DMS 273 (cell line): Measurements from ENCODE around the gene CAMK4.
"Not testable (repeated sequence)": the region's sequence is repeated elsewhere in the genome, so short reads cannot be mapped to it uniquely, and the experiment has no call there.

ENCODE experiments used
- DNase-seq: peaks from one replicate; lab custom pipeline; 2025; ENCODE audit not compliant: unreplicated experiment; lab: John Stamatoyannopoulos, UW

Gene CAMK4

DNA sequence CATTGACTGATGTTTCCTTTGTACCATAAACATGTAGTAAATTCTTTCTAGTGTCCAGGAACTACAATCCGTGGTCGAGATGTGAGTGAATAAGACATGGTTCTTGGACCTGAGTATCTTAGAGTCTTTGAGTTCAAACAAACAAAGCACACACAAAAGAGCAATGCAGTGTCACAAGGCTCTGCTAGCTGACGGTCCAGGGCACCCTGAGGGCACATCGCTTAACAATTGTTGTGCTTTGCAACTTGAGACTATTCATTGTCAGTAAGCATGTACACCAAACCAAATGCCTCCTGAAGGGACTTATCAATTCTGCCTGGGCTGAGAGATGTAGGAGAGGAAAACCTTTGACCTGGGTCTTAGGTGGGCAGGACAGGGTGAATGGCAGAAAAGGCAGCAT lies 84.8 kb downstream of the CAMK4 start:
- DNase-seq, result peak; percentile 12

DNA sequence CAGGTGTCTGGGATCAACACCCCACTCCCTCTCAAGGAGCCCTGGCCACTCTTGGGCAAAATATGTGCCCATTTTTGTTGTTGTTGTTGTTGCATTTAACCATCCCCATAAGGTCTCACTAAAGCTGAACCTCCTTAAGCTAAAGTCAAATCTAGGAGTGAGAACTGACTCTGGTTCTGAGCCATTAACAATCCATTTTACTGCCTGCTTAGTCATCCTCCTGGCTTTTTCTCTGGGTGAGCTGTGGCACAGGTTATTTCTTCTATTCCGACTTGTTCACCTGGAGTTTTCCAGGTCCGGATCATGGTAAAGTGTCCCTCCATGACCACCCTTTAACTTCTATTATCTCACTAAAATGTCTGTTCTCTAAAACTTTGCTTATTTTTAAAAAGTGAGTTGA lies 85.2 kb downstream of the CAMK4 start:
- DNase-seq, result no peak

DNA sequence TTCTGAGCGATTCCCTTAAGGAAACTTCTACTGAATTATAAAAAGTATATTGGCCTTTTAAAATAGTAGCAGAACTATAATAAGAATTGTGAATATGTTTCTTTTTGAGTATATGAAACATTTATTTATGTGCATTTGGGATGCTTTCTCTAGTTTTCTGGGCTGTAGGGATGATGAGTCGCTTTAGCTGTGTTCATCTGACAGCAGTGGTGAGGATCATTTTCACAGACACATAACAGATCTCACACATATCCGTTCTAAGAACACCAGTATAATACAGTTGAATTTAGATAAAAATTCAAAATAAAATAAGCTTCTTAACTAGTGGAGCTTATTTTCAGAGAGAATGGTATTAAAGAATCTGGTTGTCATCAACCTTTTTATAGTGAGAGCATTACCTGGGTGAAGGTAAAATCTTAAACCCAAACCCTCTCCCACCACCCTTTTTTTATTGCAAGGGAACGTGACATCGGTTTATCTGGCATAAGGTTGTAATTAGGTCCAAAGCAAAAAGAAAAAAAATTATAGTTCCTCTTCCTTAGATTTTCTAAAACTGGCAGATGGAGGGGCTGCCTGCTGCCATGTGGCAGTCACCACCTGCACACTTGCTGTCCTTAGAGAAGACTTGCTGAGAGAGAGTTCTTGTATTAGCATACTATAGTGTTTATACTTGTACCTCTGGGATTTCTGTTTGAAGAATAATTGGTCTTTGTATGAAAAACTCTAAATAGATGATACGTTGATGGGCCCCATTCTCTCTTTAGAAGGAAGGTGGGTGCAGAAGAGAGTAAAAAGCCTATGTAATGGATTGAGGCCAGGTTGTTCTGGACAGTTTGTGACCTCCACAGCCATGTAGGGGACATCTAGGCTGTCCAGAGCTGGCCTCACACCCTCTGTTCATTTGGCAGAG lies 86.8 kb downstream of the CAMK4 start:
- peak; percentile 76 for DNase-seq

DNA sequence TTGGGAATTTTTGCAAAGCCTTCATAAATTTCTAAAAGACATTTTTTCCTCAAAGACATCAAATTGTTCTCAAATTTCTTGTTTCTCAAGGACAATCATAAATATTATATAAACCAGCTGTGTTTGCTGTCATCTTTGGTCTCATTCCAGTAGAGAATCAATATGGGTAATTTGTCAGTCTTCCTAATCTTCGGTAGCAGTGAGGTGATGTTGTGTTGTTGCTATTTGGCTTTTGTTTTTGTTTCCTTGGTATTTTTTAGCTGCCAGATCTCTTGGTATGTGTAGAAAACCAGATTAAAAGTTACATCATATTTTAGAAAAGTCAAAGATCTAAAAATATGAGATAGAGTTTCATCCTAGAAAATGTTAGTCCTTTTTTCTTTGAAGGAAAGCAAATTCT lies 87.5 kb downstream of the CAMK4 start:
- no peak for DNase-seq

DNA sequence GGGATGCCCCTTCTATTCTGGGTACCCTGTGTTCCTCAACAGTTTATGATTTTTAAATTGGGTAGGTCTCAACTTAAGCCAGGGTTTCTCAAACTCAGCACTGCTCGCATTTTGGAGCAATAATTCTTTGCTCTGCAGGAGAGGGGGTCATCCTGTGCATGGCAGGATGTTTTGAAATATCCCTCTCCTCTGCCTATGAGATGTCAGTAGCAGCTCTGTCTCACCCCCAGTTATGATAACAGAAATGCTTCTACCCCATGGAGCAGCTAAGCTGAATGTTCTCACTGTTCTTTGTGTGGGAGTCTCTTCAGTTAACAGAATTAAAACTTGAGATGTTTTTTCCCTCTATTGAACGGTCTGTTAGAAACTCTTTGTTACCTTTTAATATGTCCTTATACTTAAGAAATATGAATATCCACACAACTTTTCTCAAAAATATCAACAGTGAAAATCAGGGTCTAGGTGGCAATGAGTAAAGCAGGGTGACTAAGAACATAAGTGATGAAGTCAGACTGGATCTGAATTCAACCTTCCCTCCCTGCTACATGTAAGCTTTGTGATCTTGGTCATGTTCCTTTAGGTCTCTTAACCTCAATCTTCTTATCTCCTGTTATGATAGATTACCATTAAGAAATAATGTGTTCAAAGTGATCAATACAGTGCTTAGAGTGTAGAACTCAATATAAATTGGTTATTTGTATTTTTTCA lies 89.0 kb downstream of the CAMK4 start:
- no peak for DNase-seq

DNA sequence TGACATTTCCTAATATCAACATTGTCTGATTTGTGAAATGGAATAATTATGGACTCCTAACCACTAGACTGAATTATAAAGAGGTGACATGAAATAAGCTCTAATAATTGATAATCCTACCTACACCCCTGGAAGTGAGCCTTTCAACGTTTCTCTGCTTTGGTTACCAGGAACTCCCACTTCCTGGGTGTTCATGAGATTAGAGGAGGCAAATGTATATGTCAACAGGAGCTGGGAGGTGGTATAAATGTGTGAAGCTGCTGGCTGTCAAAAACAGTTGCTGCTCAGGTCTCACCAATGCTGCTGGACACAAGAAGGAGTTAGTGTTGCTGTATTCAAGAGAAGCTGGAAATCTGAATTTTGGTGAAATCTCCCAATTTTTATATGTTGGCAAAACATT lies 96.8 kb downstream of the CAMK4 start:
- DNase-seq, result peak; percentile 25

DNA sequence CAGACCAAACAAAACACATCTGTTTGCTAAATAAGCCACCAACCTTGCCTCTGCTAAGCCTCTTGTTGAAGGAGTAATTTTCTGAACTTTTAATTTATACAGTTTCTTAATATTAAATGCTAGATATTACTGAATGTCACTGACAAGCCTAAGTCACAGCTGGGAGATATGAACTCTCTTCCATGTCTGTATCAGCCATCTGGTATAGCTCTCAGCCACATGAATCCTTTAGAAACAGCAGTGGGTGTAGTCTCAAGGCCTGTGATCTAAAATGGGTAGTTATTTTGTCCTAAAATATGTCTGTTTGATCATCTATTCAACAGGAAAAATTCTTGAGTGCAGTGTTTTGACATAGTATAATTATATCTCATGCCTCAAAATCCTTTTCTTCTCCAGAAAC lies 97.2 kb downstream of the CAMK4 start:
- peak; percentile 49 for DNase-seq

DNA sequence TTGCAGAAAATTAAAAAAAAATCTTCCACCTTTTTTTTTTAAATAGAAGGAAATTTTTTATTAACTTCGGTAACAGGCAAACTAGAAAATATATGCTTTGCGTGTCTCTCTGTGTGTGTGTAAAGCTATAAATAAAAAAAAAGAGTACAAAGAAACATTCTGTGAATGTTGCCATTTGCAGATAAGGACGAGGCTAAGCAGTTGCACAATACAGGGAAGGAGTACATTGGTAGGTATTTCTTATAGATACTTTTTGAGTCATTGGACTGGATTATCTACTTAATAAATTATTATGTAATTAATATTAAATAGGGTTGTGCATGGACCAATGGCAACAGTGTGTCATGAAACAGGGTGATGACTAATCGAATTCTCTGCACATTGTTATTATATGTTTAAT lies 102.4 kb downstream of the CAMK4 start:
- DNase-seq, result no peak

DNA sequence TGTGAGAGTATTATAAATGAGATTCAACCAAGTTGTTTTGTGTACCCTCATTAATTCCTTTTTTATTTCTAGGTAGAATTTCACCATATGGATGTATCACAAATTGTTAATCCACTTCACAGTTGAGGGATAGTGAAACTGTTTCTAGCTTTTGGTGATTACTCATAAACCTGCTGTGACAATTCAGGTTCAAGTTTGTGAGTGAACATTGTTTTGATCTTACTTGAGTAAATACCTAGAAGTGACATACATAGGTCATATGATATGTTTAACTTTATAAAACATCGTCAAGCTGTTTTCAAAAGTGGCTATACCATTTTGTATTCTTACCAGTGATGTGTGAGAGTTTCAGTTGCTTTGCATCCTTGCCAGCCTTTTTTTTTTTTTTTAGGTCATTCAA lies 112.9 kb downstream of the CAMK4 start:
- peak; percentile 66 for DNase-seq

DNA sequence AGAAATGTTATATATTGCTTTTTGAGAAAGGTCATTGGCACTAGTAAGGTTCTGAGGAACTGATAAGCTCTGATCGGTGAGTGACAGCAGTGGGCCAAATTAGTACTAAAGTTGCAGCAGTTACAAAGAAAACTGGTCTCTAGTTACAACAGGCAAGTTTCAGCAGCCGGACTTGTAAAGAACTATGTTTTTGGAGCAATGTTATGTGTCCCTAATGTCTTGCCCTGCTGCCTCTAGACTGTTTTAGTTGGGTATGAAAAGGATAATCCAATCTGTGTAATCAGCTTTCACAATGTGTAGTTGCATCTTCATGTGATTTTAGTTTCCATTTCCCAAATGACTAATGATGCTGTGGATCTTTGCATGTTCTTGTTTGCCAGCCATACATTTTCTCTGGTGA lies 113.5 kb downstream of the CAMK4 start:
- peak; percentile 65 for DNase-seq

DNA sequence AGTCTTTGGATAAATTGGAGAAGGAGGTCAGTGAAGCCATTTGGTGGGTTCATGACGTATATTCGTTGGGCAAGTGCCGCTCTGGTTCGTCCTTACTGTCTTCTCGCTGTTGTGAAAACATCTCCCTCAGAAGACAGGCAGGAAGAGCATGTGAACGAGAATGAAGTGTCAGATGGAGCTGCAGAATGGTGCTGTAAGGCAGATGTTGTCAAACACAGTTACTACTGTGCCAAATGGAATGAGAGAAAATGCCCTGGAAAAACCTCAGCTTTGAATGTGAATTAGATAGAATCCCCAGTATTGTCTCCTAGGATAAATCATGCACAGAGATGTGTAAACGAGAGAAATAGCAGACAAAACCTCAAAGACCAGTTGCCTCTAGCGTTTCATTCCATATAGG lies 121.5 kb downstream of the CAMK4 start:
- DNase-seq, result peak; percentile 62

DNA sequence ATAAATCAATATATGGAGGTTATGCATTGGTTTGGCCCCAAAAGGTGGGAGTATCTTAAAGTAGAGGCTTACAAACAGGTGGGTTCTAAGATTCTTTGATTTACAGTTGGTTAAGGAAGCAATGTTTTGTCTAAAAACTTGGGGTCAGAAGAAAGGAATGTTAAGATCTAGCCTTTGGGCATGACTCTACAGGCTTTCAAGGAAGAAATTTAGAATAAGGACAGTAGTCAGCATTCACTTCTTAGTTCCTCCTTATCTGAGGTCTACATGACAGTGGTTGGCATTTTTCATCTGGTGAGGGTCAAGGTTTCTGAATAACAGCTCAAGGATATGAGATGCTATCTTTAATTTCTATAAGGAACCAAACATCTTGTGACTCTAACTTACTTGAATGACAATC lies 122.8 kb downstream of the CAMK4 start:
- DNase-seq, result no peak

DNA sequence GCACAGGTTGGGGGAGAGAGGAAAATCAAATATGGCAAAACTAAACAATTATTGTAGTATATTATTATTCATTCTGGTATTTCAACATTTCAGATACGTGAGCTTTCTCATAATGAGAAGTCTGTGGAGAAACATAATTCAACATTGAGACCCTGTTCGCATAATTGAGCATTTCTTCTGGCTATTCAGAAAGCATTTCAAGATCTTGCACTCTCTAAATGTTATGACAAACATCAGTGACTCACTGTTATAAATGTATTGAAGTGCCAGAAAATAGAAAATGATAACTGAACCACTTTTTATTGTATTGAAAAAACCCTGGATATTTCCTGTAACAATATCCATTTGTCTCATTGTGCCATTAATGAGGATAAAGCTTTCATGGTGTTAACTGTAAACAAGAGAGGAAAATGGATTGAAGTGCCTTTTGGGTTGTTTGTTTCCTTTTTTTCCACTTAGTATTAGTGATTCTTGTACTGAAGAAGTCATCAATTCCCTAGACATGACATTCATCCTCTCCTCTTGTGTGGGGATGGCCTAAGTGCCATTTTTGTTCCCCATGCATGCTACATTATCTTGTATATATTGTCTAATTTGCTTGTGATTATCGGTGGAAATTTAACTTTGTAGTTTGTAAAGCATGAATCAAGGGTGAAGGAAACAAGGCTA lies 124.6 kb downstream of the CAMK4 start:
- DNase-seq, result no peak

DNA sequence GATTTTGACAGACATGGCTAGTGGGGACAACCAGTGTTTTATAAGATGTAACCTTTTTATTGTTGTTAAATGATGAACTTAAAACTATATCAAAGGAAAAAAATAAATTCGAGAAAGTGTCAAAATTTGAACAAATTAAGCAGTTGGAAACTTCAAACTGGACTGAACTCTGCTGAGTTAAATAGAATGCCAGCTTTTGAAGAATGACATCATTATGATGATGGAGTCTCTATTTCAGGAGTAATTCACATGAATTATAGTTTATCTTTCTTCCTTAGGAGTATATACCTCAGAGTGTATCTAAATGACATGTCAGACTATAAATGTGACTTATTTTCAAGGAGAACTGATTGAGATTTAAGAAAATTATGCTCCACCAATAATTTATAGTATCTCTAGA lies 125.2 kb downstream of the CAMK4 start:
- DNase-seq, result no peak

DNA sequence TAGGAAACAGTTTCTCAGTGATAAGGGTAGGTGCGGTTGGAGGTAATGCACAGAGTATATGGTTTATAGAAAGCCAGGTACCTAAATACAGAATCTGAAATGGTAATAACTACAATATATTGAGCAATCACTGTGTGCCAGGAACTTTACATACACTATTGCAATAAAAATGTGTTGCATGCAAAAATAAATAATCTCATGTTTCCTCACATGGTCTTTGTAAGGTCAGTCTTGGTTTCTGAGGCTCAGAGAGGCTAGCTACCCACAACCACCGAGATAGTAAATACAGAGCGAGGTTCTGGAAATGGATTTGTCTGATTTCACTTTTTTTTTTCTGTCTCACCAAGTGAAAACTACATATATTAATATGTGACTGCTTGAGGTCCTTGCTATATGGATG lies 128.9 kb downstream of the CAMK4 start:
- DNase-seq, result no peak

DNA sequence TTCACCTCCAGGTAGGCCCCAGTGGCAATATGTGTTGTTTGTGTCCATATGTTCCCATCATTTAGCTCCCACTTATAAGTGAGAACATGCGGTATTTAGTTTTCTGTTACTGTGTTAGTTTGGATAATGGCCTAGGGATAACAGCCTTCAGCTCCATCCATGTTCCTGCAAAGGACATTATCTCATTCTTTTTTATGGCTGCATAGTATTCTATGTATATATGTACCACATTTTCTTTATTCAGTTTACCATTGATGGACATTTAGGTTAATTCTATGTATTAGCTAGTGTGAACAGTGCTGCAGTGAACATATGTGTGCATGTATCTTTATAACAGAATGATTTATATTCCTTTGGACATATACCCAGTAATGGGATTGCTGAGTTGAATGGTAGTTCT lies 134.5 kb downstream of the CAMK4 start:
- DNase-seq, result not testable (repeated sequence)

DNA sequence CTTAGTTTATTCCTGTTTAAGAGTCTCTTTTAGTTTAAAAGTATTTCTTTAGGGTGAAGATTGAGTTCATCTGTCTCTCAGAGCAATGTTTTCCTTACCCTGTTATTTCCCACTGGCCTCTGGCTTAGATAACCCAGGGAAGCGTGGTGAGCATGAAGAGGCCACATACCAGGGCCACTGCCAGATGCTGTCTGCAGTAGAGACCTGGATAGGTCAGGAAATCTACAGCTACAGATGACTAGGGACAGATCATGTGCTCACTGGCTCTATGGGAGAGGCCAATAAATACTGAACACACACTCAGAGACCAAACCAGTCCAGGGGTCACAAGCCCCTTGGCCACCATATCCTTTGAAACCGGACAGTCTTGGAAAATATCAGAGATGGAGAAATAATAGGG lies 136.0 kb downstream of the CAMK4 start:
- no peak for DNase-seq

DNA sequence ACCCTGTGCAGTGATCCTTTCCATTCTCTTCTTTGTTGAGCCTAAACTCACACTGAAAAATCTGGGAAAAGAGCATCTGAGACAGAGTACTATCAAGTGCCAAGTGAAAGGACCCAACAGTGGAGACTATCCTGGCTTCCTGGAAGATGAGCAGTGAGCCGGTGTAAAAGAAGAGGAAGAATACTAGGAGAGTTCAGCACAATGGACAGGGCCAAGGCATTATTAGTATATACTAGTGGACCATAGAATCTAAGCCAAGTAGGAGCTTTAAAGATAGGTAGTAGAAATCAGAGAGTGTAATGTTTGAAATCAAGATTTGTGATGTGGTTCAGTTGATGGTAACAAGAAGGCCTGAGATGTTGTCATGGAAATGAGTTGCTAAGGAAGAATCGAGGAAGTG lies 140.8 kb downstream of the CAMK4 start:
- no peak for DNase-seq

DNA sequence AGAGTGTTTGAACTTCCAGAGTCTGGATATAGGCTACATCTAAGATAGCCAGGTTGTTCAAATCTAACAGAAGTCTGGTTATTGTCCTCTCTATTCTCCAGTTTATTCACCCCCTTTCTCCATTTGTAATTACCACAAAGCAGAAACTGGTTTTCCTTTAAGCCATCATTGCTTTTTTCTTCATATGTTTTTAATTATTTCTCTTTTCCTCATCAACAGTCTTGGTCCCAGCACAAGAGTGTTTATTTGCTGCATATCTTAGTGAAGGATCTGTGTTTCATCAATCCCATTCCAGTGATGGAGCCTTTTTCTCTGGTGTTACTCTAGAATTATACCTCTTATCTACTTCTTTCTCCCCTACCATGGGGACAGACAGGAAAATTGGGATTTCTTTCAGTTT lies 142.2 kb downstream of the CAMK4 start:
- DNase-seq, result no peak

DNA sequence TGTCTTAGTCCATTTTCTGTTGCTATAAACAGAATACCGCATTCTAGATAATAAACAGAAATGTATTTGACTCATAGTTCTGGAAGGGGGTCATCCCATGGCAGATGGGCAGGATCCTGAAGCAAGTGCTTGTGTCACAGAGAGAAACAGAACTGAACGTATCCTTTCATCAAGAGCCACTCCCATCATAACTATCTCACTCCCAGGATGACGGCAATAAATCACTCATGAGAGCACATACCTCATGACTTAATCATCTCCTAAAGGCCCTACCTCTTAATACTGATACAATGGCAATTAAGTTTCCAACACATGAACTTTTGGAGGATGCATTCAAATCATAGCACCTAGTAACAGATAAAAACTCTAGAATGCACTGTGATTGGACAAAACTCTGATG lies 142.9 kb downstream of the CAMK4 start:
- no peak for DNase-seq

DNA sequence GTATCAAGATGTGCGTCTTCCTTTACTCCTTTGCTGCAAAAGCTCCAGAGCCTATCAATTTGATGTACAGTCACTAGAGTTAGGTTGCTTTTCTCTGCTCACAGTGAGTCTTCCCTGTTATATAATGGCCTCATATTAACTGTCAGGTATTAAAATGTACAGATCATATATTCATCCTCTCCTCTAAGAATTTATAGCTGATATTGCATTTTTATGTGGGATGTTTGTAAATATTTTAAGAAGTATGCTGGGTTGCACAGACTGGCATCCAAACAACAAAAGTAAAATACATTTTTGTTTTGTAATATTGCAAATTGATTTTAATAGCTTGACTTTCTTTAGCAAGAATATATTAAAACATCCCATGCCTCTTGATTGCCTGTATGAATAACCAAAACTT lies 148.6 kb downstream of the CAMK4 start:
- DNase-seq, result no peak

DNA sequence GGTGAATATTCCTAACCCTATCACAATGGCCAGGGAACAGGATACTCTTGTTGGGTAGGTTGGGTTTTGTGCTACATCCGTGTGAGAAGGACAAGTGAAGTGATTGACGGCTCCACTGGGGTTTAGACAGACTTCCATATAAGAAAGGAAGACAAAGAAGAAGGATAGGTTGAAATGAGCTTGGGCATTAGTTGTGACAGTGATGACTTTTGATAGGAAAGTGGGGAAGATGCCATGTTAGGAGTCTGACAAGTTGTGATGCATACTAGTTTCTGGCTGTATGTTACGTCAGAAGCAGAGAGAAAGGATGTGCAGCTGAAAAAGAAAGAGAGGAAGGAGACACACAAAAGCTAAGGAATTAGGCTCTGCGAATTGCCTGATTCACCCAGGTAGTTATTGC lies 150.2 kb downstream of the CAMK4 start:
- DNase-seq, result no peak
